Body of pancreas (tissue), 4 donors: Measurements from ENCODE around the gene KCNH1. TPM values are rescaled to one million over a fixed set of nuclear protein-coding genes. Genes with fewer than 3 reads are reported as not detected.

ENCODE experiments used
- ATAC-seq: fragments of 150-250 bp; one replicate; pipeline ENCODE4 v1.9.1; 2016
- DNase-seq, 4 donors: peaks; one replicate each; pipeline ENCODE4 v3.0.0-alpha.2; 2019
- H3K27ac ChIP-seq, 4 donors: fragments of 200-600 bp; sonication (generic); 1 replicate in 3 of 4; 2 replicates in 1 of 4; pipeline versions ENCODE4 v1.5.1 to v1.6.1; 2016 to 2019; ENCODE audit warnings: mild to moderate bottlenecking in 1 of 4, mixed read lengths in 1 of 4, moderate library complexity in 1 of 4
- H3K27me3 ChIP-seq, 2 donors: fragments of 200-600 bp; sonication (generic); one replicate each; pipeline ENCODE4 v1.6.0; 2016; ENCODE audit warnings: mild to moderate bottlenecking in 1 of 2
- H3K36me3 ChIP-seq, 2 donors: fragments of 200-600 bp; sonication (generic); replicated peaks in 1 of 2; 2 replicates each; pipeline ENCODE4 v1.5.1; 2016; ENCODE audit warnings: low read depth in 2 of 2; ENCODE audit not compliant: insufficient read depth in 1 of 2
- H3K4me1 ChIP-seq: fragments of 200-600 bp; sonication (generic); one replicate; pipeline ENCODE4 v1.6.0; 2016
- H3K4me3 ChIP-seq, 2 donors: fragments of 200-600 bp; sonication (generic); 1 replicate in 1 of 2; 2 replicates in 1 of 2; pipeline ENCODE4 v1.5.1; 2016 to 2019
- H3K9me3 ChIP-seq, 3 donors: fragments of 200-600 bp; sonication (generic); 1 replicate in 2 of 3; 2 replicates in 1 of 3; pipeline ENCODE4 v1.5.1; 2016
- CTCF ChIP-seq, 7 experiments: fragments of 450-650 bp in 4 of 7; fragments of 200-600 bp in 3 of 7; sonication (generic) in 3 of 7; IDR thresholded peaks; one replicate each; pipeline ENCODE4 v1.5.1; 2016 to 2019; ENCODE audit warnings: antibody characterized with exemption in 7 of 7
- POLR2A ChIP-seq, 3 donors: fragments of 450-650 bp; IDR thresholded peaks; one replicate each; pipeline ENCODE4 v1.6.1; 2016; ENCODE audit warnings: antibody characterized with exemption in 3 of 3, mild to moderate bottlenecking in 2 of 3
- WGBS, 2 donors: methylation state at CpG; one replicate each; pipeline ENCODE4 v1.1.5; 2017; 5-methylcytosine and 5-hydroxymethylcytosine counted together
- intact Hi-C: fragments of 100-400 bp; cut with DNase I; formaldehyde crosslinking; loops from one replicate; pipeline ENCODE4 v1.15.1; 2023
- total RNA-seq, 2 donors: library from RNA; depleted of rRNA; stranded (reverse); fragments of >200 nt; gene quantifications; one replicate each; pipeline ENCODE4 v1.1.0, GENCODE V29; 2016

KCNH1 gene
- total RNA-seq, 2 donors from 2014 or later = 0.52 TPM; not detected in 1

GRCh38 chr1:210841926-210842625 lies 291.9 kb downstream of the KCNH1 start:
- no peaks in the 10 kb centered on the region for H3K9me3 ChIP-seq
- no peak overlapping the region for H3K27ac ChIP-seq
- intact Hi-C loops = no loop called here
- ATAC-seq (no peak), DNase-seq (peak in 1 of 4 donors; percentile 7)
- no peaks in the 10 kb centered on the region for H3K36me3 ChIP-seq
- no peak for TF ChIP-seq POLR2A (IDR thresholded peaks at IDR 0.05)
- TF ChIP-seq CTCF (IDR thresholded peaks at IDR 0.05) = no peak
- no peaks in the 10 kb centered on the region for H3K27me3 ChIP-seq
- WGBS, 2 donors = 71% methylated on average over 5 of the region's 5 CpGs
- no peaks in the 10 kb centered on the region for H3K4me1 ChIP-seq
- no peak overlapping the region for H3K4me3 ChIP-seq

GRCh38 chr1:210830034-210831028 lies 303.6 kb downstream of the KCNH1 start:
- Histone ChIP-seq H3K36me3 (no peaks in the 10 kb centered on the region), H3K27me3 (no peaks in the 10 kb centered on the region), H3K4me1 (no peaks in the 10 kb centered on the region), H3K4me3 (no peak overlapping the region), H3K9me3 (no peaks in the 10 kb centered on the region), H3K27ac (no peak overlapping the region)
- DNase-seq = no peak
- no peak for TF ChIP-seq CTCF (IDR thresholded peaks at IDR 0.05)
- no peak for ATAC-seq
- WGBS, 2 donors = 63 to 64% methylated on average over 6 of the region's 6 CpGs
- intact Hi-C loops = no loop called here

- DNase-seq (no peak), ATAC-seq (no peak)
- 58 to 62% methylated on average over 4 of the region's 4 CpGs for WGBS, 2 donors
- intact Hi-C loops = no loop called here
- H3K27me3 ChIP-seq = no peaks in the 10 kb centered on the region
- no peak for TF ChIP-seq CTCF (IDR thresholded peaks at IDR 0.05)
- no peak for TF ChIP-seq POLR2A (IDR thresholded peaks at IDR 0.05)
- no peak overlapping the region for H3K4me3 ChIP-seq
- no peaks in the 10 kb centered on the region for H3K9me3 ChIP-seq
- H3K27ac ChIP-seq = no peak overlapping the region
- H3K36me3 ChIP-seq = no peaks in the 10 kb centered on the region
- no peaks in the 10 kb centered on the region for H3K4me1 ChIP-seq
Observed at GRCh38 chr1:210828996-210829596, 304.9 kb downstream of the KCNH1 start.

- DNase-seq (no peak), ATAC-seq (no peak)
- intact Hi-C loops = no loop called here
Observed at GRCh38 chr1:210827481-210827880, 306.5 kb downstream of the KCNH1 start.

More at GRCh38 chr1:210827481-210827880, 306.5 kb downstream of the KCNH1 start:
- H3K4me1 ChIP-seq = no peaks in the 10 kb centered on the region
- no peaks in the 10 kb centered on the region for H3K27me3 ChIP-seq
- no peak overlapping the region for H3K27ac ChIP-seq
- TF ChIP-seq POLR2A (IDR thresholded peaks at IDR 0.05) (no peak), CTCF (IDR thresholded peaks at IDR 0.05) (no peak)
- no peaks in the 10 kb centered on the region for H3K36me3 ChIP-seq
- no peaks in the 10 kb centered on the region for H3K9me3 ChIP-seq
- no peak overlapping the region for H3K4me3 ChIP-seq
